Ureter (tissue), 1 donor: Measurements from ENCODE around the gene CCDC88B. TPM values are rescaled to one million over a fixed set of nuclear protein-coding genes. Genes with fewer than 3 reads are reported as not detected.
"Not testable (repeated sequence)": the region's sequence is repeated elsewhere in the genome, so short reads cannot be mapped to it uniquely, and the experiment has no call there.

Experiments
- DNase-seq: peaks from one replicate; pipeline ENCODE4 v3.0.0-alpha.2; 2020; ENCODE audit warnings: low spot score
- total RNA-seq: library from RNA; stranded (reverse); gene quantifications from one replicate; pipeline ENCODE4 v1.2.4, GENCODE V29; 2023
- donor health status: DM: yes; HTN: yes; CAD: no.

The CCDC88B gene
- total RNA-seq, 1 donor from 2014 or later: 17.1 TPM

DNA sequence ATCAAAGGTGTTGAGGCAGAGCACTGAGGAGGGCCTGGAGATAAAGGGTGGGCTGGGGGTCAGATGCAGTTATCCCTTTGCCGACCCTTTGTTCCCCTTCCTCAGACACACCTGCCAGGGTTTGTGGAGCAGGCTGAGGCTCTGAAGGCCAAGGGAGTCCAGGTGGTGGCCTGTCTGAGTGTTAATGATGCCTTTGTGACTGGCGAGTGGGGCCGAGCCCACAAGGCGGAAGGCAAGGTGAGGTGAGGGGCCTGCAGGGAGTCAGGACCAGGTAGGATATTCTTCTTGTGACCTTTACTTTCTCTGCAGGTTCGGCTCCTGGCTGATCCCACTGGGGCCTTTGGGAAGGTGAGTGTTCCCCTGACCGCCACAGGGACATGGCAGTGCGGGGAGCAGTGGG lies 19.4 kb upstream of the CCDC88B start:
- no peak for DNase-seq

DNA sequence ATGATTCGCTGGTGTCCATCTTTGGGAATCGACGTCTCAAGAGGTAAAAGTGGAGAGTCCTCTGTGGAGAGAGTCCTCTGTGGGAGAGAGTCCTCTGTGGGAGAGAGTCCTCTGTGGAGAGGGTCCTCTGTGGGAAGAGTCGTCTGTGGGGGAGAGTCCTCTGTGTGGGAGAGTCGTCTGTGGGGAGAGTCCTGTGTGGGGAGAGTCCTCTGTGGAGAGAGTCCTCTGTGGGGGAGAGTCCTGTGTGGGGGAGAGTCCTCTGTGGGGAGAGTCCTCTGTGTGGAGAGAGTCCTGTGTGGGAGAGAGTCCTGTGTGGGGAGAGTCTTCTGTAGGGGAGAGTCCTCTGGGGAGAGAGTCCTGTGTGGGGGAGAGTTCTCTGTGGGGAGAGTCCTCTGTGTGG lies 19.0 kb upstream of the CCDC88B start:
- no peak for DNase-seq

DNA sequence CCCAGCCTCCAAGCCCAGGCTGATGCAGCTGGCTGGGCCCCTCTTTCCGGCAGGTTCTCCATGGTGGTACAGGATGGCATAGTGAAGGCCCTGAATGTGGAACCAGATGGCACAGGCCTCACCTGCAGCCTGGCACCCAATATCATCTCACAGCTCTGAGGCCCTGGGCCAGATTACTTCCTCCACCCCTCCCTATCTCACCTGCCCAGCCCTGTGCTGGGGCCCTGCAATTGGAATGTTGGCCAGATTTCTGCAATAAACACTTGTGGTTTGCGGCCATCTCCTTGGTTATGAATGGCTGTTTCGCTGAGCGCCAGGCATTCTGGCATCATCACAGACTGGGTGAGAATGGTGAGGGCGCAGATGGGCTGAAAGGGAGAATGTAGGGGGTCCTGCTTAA lies 18.5 kb upstream of the CCDC88B start:
- DNase-seq: peak; percentile 82

DNA sequence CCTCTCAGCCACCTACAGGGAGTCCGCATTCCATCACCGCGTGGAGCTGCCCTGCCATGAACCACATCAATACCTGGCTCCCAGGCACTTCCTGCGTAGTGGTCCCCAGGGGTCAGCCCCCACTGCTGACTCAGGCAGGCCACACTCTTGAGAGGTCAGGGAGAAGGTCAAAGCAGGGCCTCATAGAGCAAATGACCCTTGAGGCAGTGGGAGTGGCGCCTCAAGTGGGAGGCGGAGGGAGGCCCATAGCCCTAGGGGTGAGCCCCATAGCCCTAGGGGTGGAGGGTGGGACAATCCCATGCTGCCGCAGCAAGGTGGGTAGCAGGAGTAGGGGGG lies 17.1 kb upstream of the CCDC88B start:
- DNase-seq: no peak

DNA sequence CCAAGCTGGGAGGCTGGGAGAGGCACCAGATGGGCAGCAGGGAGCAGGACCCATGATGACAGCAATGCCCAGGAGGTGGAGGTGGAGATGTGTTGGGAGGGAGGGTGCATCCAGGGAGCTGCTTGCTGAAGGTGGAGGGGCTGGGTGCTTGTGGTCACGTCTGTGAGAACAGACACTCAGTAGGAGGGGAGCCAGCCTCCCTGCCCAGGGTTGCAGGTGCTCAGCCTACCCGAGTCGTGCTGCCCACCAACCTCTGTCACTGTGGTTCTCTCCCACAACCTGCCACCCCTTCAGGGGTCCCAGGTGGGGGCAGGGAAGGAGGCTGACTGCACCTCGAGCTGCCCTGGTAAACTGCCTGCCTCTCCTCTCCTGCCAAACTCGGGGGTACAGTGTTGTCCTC lies 16.6 kb upstream of the CCDC88B start:
- DNase-seq: no peak

DNA sequence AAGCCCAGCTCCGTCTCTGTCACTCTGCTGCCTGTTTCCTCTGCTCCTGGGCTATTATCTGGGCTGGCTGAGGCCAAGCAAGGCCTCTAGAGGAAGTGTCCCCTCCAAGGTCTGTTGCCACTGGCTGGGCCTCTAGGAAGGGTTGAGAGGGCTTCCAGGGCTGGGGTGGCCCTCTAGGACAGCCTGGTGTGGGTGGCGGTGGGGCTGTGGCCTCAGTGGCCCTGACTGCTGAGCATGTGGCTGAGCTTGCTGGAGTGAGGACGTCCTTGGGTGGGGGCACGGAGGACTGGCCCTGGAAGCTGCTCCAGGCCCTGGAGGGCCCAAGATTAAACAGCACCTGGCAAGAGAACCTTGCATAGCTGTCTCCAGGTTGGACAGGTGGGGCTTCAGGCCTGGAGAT lies 16.0 kb upstream of the CCDC88B start:
- DNase-seq: not testable (repeated sequence)

DNA sequence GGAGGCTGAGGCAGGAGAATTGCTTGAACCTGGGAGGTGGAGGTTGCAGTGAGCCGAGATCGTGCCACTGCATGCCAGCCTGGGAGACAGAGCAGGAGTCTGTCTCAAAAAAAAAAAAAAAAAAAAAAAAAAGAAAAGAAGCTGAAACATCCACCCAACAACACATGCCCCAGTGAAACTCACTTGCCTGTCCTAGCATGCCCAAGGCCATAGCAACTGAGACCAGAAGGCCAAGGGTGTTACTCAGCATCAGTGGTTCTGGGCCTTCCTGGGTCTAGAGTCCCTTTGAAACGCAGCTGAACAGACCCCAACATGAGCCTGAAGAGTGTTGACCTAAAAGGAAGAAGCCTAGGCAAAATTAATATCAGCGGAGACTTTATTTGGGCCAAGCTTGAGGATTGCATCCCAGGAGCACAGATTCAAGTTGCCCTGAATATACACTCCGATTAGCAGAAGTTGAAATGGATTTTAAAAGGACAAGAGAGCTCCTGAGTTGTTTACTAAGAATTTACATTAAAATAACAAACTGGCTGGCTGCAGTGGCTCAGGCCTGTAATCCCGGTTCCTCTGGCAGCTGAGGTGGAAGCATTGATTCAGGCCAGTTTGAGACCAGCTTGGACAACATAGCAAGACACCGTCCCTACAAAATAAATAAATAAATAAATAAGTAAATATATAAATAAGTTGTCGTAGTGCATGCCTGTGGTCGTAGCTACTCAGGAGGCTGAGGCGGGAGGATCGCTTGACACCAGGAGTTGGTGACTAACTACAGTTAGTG lies 15.1 kb upstream of the CCDC88B start:
- DNase-seq: no peak

DNA sequence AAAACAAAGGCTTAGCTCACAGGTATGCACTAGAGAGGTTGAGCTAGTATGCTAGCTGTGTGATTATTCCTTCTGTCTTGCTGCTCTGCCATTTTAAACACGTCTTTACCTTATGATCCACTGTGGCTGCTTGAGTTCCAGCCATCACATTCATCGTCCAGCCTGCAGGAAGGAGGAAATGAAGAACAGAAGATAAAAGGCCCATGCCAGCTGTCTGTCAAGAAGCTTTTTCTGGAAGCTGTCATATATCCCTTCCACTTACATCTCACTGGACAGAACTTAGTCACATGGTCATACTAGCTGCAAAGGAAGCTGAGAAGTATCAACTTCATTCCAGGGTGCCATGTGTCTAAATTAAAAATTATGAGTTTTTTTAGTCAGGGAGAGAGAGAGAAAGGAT lies 12.6 kb upstream of the CCDC88B start:
- DNase-seq: no peak

DNA sequence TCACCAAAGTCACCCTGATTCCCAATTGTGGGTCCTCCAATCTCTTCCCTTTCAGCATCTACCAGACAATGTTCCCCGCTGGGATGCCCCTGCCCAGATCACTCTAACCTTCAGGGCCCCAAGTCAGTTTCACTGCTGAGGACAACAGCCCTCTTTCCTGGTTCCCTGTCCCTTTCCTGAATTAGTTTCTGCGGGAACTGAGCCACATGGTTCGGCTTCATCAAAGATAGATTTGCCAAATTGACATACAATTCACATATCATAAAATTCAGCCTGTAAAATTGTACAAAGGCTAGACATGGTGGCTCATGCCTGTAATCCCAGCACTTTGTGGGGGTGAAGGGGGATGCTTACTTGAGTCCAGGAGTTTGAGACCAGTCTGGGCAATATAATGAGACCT lies 12.0 kb upstream of the CCDC88B start:
- no peak for DNase-seq

DNA sequence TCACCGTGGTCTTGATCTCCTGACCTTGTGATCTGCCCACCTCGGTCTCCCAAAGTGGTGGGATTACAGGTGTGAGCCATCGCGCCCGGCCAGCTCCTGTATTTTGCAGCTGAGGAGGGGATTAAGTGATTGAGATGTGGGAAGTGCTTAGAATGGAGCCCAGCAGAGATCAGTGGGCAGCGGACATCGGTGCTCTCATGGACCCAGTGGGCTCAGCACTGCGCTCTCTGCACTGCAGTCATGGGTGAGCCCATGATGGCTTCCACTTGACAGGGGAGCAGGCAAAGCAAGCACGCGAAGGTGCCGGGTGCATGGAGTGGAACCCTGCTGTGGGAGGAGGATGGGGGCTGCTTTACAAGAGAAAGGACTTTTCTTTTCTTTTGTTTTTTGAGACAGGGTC lies 9.1 kb upstream of the CCDC88B start:
- no peak for DNase-seq

DNA sequence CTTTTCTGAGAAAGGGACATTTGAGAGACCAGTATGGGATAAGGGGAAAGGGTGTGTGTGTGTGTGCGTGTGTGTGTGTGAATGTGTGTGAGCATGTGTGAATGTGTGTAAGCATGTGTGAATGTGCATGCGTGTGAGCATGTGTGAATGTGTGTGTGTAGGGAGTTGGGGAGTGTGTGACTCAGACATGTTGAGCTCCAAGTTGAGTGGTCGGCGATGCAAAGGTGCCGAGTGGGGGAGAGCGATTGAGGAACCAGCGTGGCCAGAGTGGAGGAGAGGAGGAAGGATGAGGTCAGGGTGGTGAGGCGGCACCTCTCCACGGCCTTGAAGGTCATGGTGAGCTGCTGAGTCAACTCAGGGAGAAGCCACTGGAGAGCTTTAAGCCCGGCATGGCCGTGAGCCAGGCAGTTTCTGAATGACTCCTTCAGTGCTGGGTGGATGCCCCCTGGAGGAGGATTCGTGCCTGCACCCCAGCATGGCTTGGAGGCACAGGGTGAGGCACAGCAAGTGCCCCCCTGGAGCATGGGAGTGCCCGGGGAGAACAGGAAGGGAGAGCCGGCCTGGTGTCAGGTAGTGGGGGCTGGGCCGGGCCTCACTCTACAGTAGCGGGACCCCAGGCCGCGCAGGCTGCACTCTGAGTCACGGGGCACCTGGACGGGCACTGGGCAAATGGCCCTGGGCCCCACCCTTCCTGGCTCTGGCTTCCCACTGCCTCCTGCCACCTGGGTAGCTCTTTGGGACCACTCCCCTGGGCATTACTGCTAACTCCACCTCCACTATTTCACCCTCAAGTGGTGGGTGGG lies 8.2 kb upstream of the CCDC88B start:
- peak; percentile 83 for DNase-seq

DNA sequence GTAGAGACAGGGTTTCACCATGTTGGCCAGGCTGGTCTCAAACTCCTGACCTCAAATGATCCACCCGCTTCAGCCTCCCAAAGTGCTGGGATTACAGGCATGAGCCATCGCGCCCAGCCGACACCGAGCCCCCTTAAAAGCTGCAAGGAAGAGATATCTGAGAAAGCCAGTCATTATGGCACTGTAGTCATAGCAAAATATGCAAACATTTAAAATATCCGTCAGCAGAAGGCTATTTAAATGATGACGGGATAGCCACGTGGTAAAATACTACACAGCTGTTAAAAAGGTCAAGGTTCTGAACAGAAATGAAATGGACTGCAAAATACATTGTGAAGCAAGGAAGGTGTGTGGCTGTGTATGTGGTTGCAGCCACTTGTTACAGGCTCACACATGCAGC lies 6.4 kb upstream of the CCDC88B start:
- DNase-seq: no peak

DNA sequence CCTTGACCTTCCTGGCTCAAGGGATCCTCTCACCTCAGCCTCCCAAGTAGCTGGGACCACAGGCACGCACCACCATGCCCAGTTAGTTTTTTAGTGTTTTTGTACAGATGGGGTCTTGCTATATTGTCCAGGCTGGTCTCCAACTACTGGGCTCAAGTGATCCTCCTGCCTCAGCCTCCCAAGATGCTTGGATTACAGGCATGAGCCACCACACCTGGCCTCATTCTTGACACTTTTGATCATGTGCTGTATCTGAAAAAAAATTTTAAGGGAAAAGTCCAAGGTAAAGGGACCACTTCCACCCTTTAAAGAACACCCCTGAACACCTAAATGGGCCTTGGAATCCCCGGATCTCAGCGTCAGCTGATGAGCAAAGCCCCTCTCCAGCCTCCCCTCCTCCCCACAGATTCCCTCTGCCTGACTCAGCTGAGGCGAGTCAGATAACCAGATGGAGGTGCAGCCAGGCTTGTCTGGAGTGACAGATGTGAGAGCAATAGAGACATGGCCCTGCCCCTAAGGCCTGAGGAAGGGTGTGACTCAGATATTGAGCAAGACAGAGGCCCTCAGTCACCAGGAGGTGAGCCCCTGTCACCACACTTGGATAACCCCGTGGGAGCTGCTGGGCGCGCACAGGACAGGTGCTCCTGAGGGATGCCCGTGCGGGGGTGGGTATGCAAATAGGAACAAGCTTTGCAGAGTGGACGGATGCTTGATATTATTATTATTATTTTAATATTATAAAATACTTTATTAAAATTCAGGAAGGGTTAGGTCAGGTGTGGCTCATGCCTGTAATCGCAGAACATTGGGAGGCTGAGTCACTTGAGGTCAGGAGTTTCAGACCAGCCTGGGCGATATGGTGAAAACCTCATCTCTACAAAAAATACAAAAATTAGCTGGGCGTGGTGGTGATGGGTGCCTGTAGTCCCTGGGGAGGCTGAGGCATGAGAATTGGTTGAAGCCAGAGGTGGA lies 5.0 kb upstream of the CCDC88B start:
- peak; percentile 81 for DNase-seq

DNA sequence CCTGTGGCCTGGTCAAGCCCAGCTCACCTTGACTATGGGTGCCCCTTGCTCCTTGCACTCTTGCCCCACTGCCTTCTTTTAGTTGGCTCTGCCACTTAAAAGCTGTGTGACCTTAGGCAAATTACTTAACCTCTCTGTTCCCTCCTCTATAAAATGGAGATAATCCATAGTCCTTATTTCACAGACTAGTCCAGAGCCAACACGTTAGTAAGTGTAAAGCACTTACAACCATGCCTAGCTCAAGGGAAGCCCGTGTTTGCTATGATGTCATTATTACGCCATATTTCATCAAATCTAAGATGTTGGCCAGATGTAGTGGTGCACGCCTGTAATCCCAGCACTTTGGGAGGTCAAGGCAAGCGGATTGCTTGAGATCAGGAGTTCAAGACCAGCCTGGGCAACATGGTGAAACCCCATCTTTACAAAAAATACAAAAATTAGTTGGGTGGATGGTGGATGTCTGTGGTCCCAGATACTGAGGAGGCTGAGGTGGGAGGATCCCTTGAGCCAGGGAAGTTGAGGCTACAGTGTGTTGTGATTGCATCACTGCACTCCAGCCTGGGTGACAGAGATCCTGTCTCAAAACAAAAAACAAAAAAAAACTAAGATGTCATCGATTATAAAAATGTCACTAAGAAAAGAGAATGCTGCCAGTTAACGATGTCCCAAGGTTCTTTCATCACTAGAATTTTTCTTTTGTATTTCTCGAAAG lies 2.3 kb upstream of the CCDC88B start:
- DNase-seq: no peak

DNA sequence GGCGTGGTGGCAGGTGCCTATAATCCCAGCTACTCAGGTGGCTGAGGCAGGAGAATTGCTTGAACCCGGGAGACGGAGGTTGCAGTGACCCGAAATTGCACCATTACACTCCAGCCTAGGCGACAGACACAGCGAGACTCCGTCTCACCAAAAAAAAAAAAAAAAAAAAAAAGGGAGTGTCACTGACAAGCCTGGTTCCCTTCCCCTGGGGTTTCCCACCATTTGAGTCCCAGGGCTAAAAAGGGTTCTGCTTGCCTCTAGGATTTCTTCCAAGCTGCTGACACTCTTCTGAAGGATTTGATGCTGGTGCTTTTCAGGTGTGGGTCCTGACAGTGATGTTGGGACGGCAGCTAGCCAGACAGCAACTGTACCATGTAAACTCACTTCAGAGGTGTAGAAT lies 1.3 kb upstream of the CCDC88B start:
- no peak for DNase-seq

DNA sequence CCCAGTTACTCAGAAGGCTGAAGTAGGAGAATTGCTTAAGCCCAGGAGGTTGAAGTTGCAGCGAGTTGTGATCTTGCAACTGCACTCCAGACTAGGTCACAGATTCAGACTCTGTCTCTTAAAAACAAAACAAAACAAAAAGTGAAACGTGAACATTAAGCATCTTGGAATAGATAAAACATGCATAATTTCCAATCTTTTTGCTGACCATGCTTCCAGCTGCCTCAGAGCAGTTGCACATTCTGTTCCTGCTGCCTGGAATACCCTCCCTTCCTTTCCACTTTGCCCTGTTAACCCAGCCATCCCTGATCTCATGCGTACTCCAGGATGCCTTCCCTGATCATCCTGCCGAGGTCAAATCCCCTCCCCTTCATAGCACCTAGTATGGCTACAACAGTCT lies 718 bp upstream of the CCDC88B start:
- no peak for DNase-seq

DNA sequence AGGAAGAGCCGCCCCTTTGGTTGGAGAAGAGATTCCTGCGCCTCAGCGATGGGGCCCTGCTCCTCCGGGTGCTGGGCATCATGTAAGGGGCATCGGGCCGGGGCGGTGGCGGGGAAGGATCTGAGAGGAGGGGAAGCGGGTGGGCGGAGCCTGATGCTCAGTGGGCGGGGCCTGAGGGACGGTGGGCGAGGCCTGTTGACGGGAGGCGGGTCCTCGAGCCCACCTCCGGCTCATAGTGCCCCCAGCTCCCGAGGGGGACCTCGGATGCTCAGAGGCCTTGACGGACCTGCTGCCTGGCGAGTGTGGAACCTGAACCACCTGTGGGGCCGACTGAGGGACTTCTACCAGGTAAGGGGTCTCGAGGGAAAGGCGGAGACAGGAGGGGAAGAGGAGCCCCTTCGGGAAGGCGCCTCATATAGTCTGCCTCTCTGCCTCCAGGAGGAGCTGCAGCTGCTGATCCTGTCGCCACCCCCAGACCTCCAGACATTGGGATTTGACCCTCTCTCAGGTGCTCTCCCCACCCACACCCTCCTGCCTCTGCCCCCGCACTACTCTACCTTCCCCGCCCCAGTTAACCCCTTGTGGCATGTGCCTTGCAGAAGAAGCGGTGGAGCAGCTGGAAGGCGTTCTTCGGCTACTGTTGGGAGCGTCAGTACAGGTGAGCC lies 799 bp downstream of the CCDC88B start:
- no peak for DNase-seq

DNA sequence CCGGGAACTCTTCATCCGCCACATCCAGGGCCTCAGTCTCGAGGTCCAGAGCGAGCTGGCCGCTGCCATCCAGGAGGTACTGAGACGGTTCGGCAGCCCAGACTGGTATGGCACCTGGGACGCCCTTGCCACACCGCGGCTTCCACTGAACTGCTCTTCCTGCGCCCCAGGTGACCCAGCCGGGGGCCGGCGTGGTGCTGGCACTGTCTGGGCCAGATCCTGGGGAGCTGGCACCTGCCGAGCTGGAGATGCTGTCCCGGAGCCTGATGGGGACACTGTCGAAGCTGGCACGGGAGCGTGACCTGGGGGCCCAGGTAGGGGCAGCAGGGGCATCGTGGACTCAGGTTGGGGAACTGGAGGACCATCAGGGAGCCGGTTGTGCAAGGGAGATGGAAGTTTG lies 1.4 kb downstream of the CCDC88B start:
- no peak for DNase-seq

DNA sequence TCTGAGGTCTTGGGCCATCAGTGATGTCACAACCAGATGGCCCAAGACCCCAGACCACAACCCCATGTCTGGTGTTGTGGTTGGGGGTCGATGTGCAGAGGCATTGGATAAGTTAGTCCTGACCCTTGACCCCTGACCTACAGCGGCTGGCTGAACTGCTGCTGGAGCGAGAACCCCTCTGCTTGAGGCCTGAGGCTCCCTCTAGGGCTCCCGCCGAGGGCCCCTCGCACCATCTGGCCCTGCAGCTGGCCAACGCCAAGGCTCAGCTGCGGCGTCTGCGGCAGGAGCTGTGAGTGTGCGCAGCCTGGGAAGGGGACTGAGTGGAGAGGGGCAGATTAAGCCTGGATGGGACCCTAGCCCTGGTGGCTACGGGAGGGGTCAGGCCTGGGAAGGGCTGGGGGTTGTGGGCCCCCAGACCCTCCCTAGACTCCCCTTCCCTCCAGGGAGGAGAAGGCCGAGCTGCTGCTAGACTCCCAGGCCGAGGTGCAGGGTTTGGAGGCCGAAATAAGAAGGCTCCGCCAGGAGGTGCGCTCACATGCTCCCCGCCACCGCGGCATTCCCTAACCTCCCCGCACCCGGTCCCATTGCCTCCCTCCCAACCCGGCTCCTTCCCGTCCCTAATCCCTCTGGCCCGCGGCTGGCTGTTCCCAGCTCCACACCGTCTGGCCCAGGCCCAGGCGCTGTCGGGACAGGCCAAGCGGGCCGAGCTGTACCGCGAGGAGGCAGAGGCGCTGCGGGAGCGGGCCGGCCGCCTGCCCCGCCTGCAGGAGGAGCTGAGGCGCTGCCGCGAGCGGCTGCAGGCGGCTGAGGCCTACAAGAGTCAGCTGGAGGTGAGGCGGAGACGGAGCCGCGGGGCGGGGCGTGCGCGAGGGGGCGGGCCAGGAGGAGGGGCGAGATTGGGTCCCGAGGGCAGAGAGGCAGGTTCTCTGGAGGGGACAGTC lies 2.1 kb downstream of the CCDC88B start:
- DNase-seq: peak; percentile 95
